Fibroblast of pulmonary artery (primary cell): ENCODE results near the gene SNX17.

Experiments
- DNase-seq: peaks from one replicate; pipeline ENCODE4 v3.0.0-alpha.2; 2010; ENCODE audit warnings: low read depth
- H3K4me3 ChIP-seq: replicated peaks from 2 replicates; pipeline ENCODE4 v1.5.1; 2011; ENCODE audit warnings: low read depth, mild to moderate bottlenecking, control low read depth, low read length, moderate library complexity
- CTCF ChIP-seq: IDR thresholded peaks from 2 replicates; pipeline ENCODE4 v1.5.1; 2011; ENCODE audit warnings: mild to moderate bottlenecking, control low read depth, low read length, inconsistent platforms; ENCODE audit errors: missing control alignments

The SNX17 gene

GRCh38 chr2:27376866-27377617 lies 6.6 kb downstream of the SNX17 start:
- DNase-seq: no peak
- H3K4me3 ChIP-seq: no peak overlapping the region
- no peak for TF ChIP-seq CTCF

- no peak for DNase-seq
- no peak for TF ChIP-seq CTCF
These were observed 7.2 kb downstream of the SNX17 start for GRCh38 chr2:27377618-27378095.

GRCh38 chr2:27378096-27378808 lies 7.8 kb downstream of the SNX17 start:
- no peak for DNase-seq
- no peak overlapping the region for H3K4me3 ChIP-seq
- peak; percentile 15 for TF ChIP-seq CTCF

More at GRCh38 chr2:27377618-27378095, 7.2 kb downstream of the SNX17 start:
- H3K4me3 ChIP-seq: no peak overlapping the region

- no peak for TF ChIP-seq CTCF
- peak overlapping the region; percentile 87 for H3K4me3 ChIP-seq
- no peak for DNase-seq
These were observed 8.4 kb downstream of the SNX17 start for GRCh38 chr2:27378809-27379290.

- no peak for DNase-seq
- peak overlapping the region; percentile 87 for H3K4me3 ChIP-seq
- TF ChIP-seq CTCF: no peak
These were observed 9.0 kb downstream of the SNX17 start for GRCh38 chr2:27379383-27379835.

GRCh38 chr2:27379836-27380625 lies 9.6 kb downstream of the SNX17 start:
- peak; percentile 29 for DNase-seq
- peak overlapping the region; percentile 87 for H3K4me3 ChIP-seq
- no peak for TF ChIP-seq CTCF
